K562 (cell line): ENCODE measurements around the gene EML5. TPM values are rescaled to one million over a fixed set of nuclear protein-coding genes. Genes with fewer than 3 reads are reported as not detected.

Experiments used
- ATAC-seq: fragments of 200-7000 bp; cut with Tn5 transposase; 3 replicates; pipeline ENCODE4 v1.9.1; 2020; ENCODE audit warnings: moderate library complexity
- BruUV-seq: library from RNA; stranded (reverse); fragments of 400-500 nt; replicated peaks from 2 replicates; lab custom pipeline; 2021; lab: Mats Ljungman, UMichigan
- CTCF ChIA-PET: fragments of 300-600 bp; formaldehyde crosslinking; extraction: SDS; loops from one replicate; lab custom pipeline; 2021; ENCODE audit warnings: low intra/inter-chr PET ratio; lab: Yijun Ruan, JAX
- POLR2A ChIA-PET: fragments of 300-600, 350-650 bp; sonication (Branson Sonifier 250); formaldehyde crosslinking; extraction: SDS; loops from one replicate; lab custom pipeline; 2021; ENCODE audit warnings: antibody characterized with exemption, inconsistent platforms; lab: Yijun Ruan, JAX
- DNase-seq, 4 experiments: peaks; one replicate each; pipeline versions ENCODE4 v3.0.0 to v3.0.0-alpha.2; 2011 to 2018; ENCODE audit warnings: low spot score in 3 of 4, mixed read lengths in 3 of 4; ENCODE audit errors: extremely low read depth in 1 of 4
- FAIRE-seq: peaks from 2 replicates; lab custom pipeline; 2011; peaks lifted over from hg19 to GRCh38; lab: Jason Lieb, UNC
- H2AFZ ChIP-seq: 2 replicates; pipeline ENCODE4 v1.6.0; 2011; ENCODE audit warnings: low read depth, low read length, control low read depth, inconsistent platforms
- H3K27ac ChIP-seq: fragments of 200-600 bp; 3 replicates; pipeline ENCODE4 v1.8.0; 2011; ENCODE audit warnings: low read depth, mild to moderate bottlenecking, control low read depth, inconsistent platforms, low read length, moderate library complexity, mixed read lengths; ENCODE audit errors: extremely low read depth
- H3K27me3 ChIP-seq, 2 experiments: fragments of 300-600 bp in 1 of 2; 2 replicates in 1 of 2; 3 replicates in 1 of 2; pipeline versions ENCODE4 v1.6.0 to v1.8.0; 2011; ENCODE audit warnings: inconsistent platforms in 2 of 2, low read length in 2 of 2, mild to moderate bottlenecking in 1 of 2, mixed read lengths in 1 of 2, moderate library complexity in 1 of 2; ENCODE audit not compliant: control insufficient read depth in 2 of 2, insufficient read depth in 2 of 2
- H3K36me3 ChIP-seq: fragments of 300-600 bp; 3 replicates; pipeline ENCODE4 v1.8.0; 2011; ENCODE audit warnings: mild to moderate bottlenecking, low read length, inconsistent platforms; ENCODE audit not compliant: control insufficient read depth, insufficient read depth
- H3K4me1 ChIP-seq, 2 experiments: fragments of 200-600 bp in 1 of 2; replicated peaks in 1 of 2; 2 replicates in 1 of 2; 3 replicates in 1 of 2; pipeline versions ENCODE4 v1.5.1 to v1.8.0; 2011; ENCODE audit warnings: inconsistent platforms in 2 of 2, low read length in 2 of 2, mild to moderate bottlenecking in 1 of 2, mixed read lengths in 1 of 2, moderate library complexity in 1 of 2; ENCODE audit not compliant: control insufficient read depth in 2 of 2, insufficient read depth in 2 of 2
- H3K4me2 ChIP-seq: 2 replicates; pipeline ENCODE4 v1.6.1; 2011; ENCODE audit warnings: low read length, control low read depth, inconsistent platforms, mixed read lengths; ENCODE audit not compliant: insufficient read depth
- H3K4me3 ChIP-seq: fragments of 200-600 bp; sonication (generic), shearing (Covaris generic); 2 replicates; pipeline ENCODE4 v1.5.1; 2016; ENCODE audit warnings: control low read depth, inconsistent platforms
- H3K79me2 ChIP-seq: fragments of 200-600 bp; 3 replicates; pipeline ENCODE4 v1.8.0; 2011; ENCODE audit warnings: low read length, inconsistent platforms; ENCODE audit not compliant: control insufficient read depth, insufficient read depth
- H3K9ac ChIP-seq, 2 experiments: 2 replicates each; pipeline versions ENCODE4 v1.6.0 to v1.6.1; 2011; ENCODE audit warnings: low read depth in 2 of 2, low read length in 2 of 2, control low read depth in 1 of 2, inconsistent platforms in 1 of 2, mild to moderate bottlenecking in 1 of 2, mixed read lengths in 1 of 2; ENCODE audit not compliant: insufficient read depth in 1 of 2
- H3K9me1 ChIP-seq: one replicate; pipeline ENCODE4 v1.6.0; 2011; ENCODE audit warnings: inconsistent platforms, mild to moderate bottlenecking, low read length, moderate library complexity; ENCODE audit not compliant: control insufficient read depth, insufficient read depth
- H3K9me3 ChIP-seq: replicated peaks from 2 replicates; pipeline ENCODE4 v1.5.1; 2011; ENCODE audit warnings: low read depth, low read length, inconsistent platforms; ENCODE audit not compliant: control insufficient read depth, insufficient read depth
- H4K20me1 ChIP-seq: replicated peaks from 2 replicates; pipeline ENCODE4 v1.6.1; 2011; ENCODE audit warnings: low read length, inconsistent platforms, mixed read lengths; ENCODE audit not compliant: control insufficient read depth, insufficient read depth
- CBX8 ChIP-seq: fragments of 200-600 bp; sonication (generic); IDR thresholded peaks from 2 replicates; pipeline ENCODE4 v1.6.1; 2012; ENCODE audit warnings: borderline replicate concordance, mixed run types, low read depth, mild to moderate bottlenecking, moderate library complexity, mixed read lengths, low read length, control low read depth, inconsistent platforms; ENCODE audit not compliant: poor library complexity, severe bottlenecking; ENCODE audit errors: extremely low read depth
- CHD4 ChIP-seq: fragments of 200-600 bp; sonication (generic); IDR thresholded peaks from 3 replicates; pipeline ENCODE4 v1.6.1; 2012; ENCODE audit warnings: low read depth, mild to moderate bottlenecking, mixed read lengths, low read length, inconsistent platforms; ENCODE audit not compliant: insufficient read depth, insufficient replicate concordance, poor library complexity, severe bottlenecking
- HDAC6 ChIP-seq: IDR thresholded peaks from 2 replicates; pipeline ENCODE4 v1.6.1; 2012; ENCODE audit warnings: low read depth, mild to moderate bottlenecking, control low read depth, inconsistent platforms, low read length, moderate library complexity
- SNRNP70 ChIP-seq: fragments of 200-400 bp; formaldehyde crosslinking; optimal IDR thresholded peaks from 2 replicates; pipeline ENCODE3; 2017; ENCODE audit warnings: low read depth, low read length
- YY1 ChIP-seq, 3 experiments: IDR thresholded peaks; 2 replicates each; pipeline ENCODE4 v1.6.1; 2011; ENCODE audit warnings: low read length in 2 of 3, mild to moderate bottlenecking in 2 of 3, moderate library complexity in 2 of 3, borderline replicate concordance in 1 of 3, control low read depth in 1 of 3, low read depth in 1 of 3; ENCODE audit not compliant: insufficient read depth in 3 of 3, insufficient replicate concordance in 2 of 3, control insufficient read depth in 1 of 3, insufficient read length in 1 of 3; ENCODE audit errors: extremely low read depth in 1 of 3
- ZFPM2 ChIP-seq: fragments of 250-450 bp; sonication (Bioruptor Pico); IDR thresholded peaks from 2 replicates; pipeline ENCODE4 v1.5.1; 2022; ENCODE audit warnings: mild to moderate bottlenecking
- ZNF121 ChIP-seq: sonication (generic); formaldehyde crosslinking; conservative IDR thresholded peaks from 2 replicates; pipeline ENCODE4 v1.8.0; 2022; ENCODE audit warnings: missing genetic modification reagents
- WGBS: fragments of 100-300 bp; shearing (Covaris generic); methylation state at CpG from one replicate; pipeline ENCODE4 v1.1.6; 2016; ENCODE audit warnings: low coverage, mixed read lengths; ENCODE audit not compliant: insufficient coverage; ENCODE audit errors: missing lambda C conversion rate; 5-methylcytosine and 5-hydroxymethylcytosine counted together
- in situ Hi-C: fragments of 300-500 bp; cut with MboI; formaldehyde crosslinking; loops from 4 replicates; pipeline ENCODE4 v1.15.0; 2018; ENCODE audit warnings: inconsistent platforms, mixed read lengths
- intact Hi-C: fragments of 100-400 bp; cut with micrococcal nuclease; formaldehyde crosslinking; loops from 2 replicates; pipeline ENCODE4 v1.14.2; 2022
- polyA plus RNA-seq, 8 experiments: library from polyadenylated mRNA; depleted of rRNA in 4 of 8; stranded (reverse) in 5 of 8; unstranded in 3 of 8; fragments of >200 nt; fragmentation: Nextera tagmentation in 2 of 8; fragmentation: Illumina TruSeq in 1 of 8; extraction: Ambion mirVana in 2 of 8; extraction: Trizol in 1 of 8; gene quantifications; 2 replicates each; pipeline versions ENCODE4 v1.2.1 to v1.2.3, GENCODE V29; 2011 to 2014; ENCODE audit warnings: inconsistent platforms in 1 of 8, missing spikeins in 1 of 8
- total RNA-seq, 7 experiments: library from RNA; depleted of rRNA in 6 of 7; stranded (reverse); fragments of >200 nt in 6 of 7; fragmentation: Illumina TruSeq in 2 of 7; extraction: Trizol in 2 of 7; gene quantifications; 2 replicates each; pipeline versions ENCODE4 v1.2.1 to v1.2.3, GENCODE V29; 2011 to 2021; ENCODE audit warnings: low replicate concordance in 1 of 7
- TF ChIP-seq, protein P1 (sequence below): fragments of 450-650 bp; IDR thresholded peaks from 2 replicates; pipeline ENCODE4 v1.6.1; 2017; ENCODE audit warnings: antibody characterized with exemption, mild to moderate bottlenecking

EML5 gene
- total and polyA plus RNA-seq, 9 of the 15 experiments (the other 6 are each of a cell fraction or from before 2014, with no cell fraction given), result 0.06 to 0.34 (median 0.22) TPM

DNA sequence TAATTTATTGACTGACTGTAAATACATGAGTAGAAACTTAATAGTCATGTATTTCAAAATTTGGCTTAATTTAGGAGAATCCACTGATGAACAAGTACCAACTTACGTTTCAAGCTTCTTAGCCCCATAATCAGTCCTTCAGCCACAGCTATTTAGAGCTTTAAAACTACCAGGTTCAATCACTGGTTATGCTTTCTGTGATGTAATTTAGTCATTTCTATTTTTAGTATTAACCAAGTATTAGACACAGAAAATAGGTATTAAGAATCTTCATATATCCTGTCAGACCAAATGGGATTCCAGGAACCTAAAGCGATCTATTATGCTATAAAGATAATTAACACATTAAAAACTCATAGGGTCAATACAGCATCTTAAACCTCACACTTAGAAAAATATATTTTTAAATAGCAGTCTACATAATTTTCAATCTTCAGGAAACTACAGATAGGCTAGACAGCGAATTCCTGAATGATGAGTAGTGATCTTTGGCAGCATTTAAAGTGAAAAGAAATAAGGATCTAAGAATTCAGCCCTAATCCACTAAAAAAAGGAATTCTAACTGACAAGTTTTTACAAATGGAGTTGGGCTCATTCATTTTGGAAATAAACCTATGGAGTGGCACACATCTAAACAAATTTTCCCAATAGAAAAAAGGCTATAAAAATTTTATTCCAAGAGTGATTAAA is 178.4 kb downstream of the EML5 start:
- Histone ChIP-seq H3K9me3 (no peaks in the 10 kb centered on the region), H3K27ac (no peak overlapping the region), H2AFZ (no peak overlapping the region), H3K27me3 (no peaks in the 10 kb centered on the region), H3K4me2 (no peak overlapping the region), H3K36me3 (peaks cover 47% of the 10 kb centered on the region), H4K20me1 (no peaks in the 10 kb centered on the region), H3K9ac (no peak overlapping the region), H3K4me3 (no peak overlapping the region), H3K79me2 (no peaks in the 10 kb centered on the region), H3K9me1 (no peaks in the 10 kb centered on the region), H3K4me1 (no peaks in the 10 kb centered on the region)
- intact Hi-C loops, result no loop called here
- in situ Hi-C loops, result no loop called here
- FAIRE-seq, result no peak
- BruUV-seq, result no TSS peak
- DNase-seq, result no peak
- CTCF ChIA-PET, result interaction anchor here (0.5 kb wide), 1 partner anchor 57 kb away, joined by 3 read pairs; no protein-coding TSS in a partner anchor
- 93% methylated on average over 2 of the region's 3 CpGs for WGBS
- no peak for TF ChIP-seq SNRNP70
- POLR2A ChIA-PET, result interaction anchor here (0.9 kb wide), 1 partner anchor 9 kb away, joined by 3 read pairs; no protein-coding TSS in a partner anchor
- no peak for ATAC-seq

GRCh38 chr14:88613552-88614010 is 179.2 kb downstream of the EML5 start:
- FAIRE-seq (no peak), DNase-seq (no peak), ATAC-seq (no peak)
- Histone ChIP-seq H3K4me3 (no peak overlapping the region), H3K27me3 (no peaks in the 10 kb centered on the region), H4K20me1 (no peaks in the 10 kb centered on the region), H3K4me2 (no peak overlapping the region), H3K9me1 (no peaks in the 10 kb centered on the region), H3K27ac (no peak overlapping the region), H3K4me1 (no peaks in the 10 kb centered on the region), H3K9me3 (no peaks in the 10 kb centered on the region), H2AFZ (no peak overlapping the region), H3K36me3 (peaks cover 55% of the 10 kb centered on the region), H3K79me2 (no peaks in the 10 kb centered on the region), H3K9ac (no peak overlapping the region)
- CTCF ChIA-PET, result interaction anchor here (0.5 kb wide), 1 partner anchor 56 kb away, joined by 3 read pairs; no protein-coding TSS in a partner anchor
- 59% methylated on average over 4 of the region's 5 CpGs for WGBS
- intact Hi-C loops (no loop called here), in situ Hi-C loops (no loop called here)
- TF ChIP-seq CBX8 (no peak), HDAC6 (no peak), YY1 (IDR thresholded peaks at IDR 0.05; ENCODE audit: borderline replicate concordance in 1 of 3, control insufficient read depth in 1 of 3, extremely low read depth in 1 of 3, insufficient read depth in 3 of 3, insufficient read length in 1 of 3, insufficient replicate concordance in 2 of 3, low read depth in 1 of 3, low read length in 2 of 3) (no peak), CHD4 (no peak), ZNF121 (CRISPR knock-in tag) (no peak), ZFPM2 (CRISPR knock-in tag) (no peak)
- TF ChIP-seq, protein P1, sequence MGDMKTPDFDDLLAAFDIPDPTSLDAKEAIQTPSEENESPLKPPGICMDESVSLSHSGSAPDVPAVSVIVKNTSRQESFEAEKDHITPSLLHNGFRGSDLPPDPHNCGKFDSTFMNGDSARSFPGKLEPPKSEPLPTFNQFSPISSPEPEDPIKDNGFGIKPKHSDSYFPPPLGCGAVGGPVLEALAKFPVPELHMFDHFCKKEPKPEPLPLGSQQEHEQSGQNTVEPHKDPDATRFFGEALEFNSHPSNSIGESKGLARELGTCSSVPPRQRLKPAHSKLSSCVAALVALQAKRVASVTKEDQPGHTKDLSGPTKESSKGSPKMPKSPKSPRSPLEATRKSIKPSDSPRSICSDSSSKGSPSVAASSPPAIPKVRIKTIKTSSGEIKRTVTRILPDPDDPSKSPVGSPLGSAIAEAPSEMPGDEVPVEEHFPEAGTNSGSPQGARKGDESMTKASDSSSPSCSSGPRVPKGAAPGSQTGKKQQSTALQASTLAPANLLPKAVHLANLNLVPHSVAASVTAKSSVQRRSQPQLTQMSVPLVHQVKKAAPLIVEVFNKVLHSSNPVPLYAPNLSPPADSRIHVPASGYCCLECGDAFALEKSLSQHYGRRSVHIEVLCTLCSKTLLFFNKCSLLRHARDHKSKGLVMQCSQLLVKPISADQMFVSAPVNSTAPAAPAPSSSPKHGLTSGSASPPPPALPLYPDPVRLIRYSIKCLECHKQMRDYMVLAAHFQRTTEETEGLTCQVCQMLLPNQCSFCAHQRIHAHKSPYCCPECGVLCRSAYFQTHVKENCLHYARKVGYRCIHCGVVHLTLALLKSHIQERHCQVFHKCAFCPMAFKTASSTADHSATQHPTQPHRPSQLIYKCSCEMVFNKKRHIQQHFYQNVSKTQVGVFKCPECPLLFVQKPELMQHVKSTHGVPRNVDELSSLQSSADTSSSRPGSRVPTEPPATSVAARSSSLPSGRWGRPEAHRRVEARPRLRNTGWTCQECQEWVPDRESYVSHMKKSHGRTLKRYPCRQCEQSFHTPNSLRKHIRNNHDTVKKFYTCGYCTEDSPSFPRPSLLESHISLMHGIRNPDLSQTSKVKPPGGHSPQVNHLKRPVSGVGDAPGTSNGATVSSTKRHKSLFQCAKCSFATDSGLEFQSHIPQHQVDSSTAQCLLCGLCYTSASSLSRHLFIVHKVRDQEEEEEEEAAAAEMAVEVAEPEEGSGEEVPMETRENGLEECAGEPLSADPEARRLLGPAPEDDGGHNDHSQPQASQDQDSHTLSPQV, result no peak
- POLR2A ChIA-PET, result interaction anchor here (0.9 kb wide), 1 partner anchor 9 kb away, joined by 3 read pairs; no protein-coding TSS in a partner anchor
- BruUV-seq, result no TSS peak
